ENCODE results near the gene TMEM131. TPM values are rescaled to one million over a fixed set of nuclear protein-coding genes. Genes with fewer than 3 reads are reported as not detected.

The TMEM131 gene
- total RNA-seq: 36.2 TPM

GRCh38 chr2:97995734-97996624 lies at the start of gene TMEM131:
Gene TMEM131, minus strand, starts transcription at chr2:97995948. Its CDS starts 286 bp downstream, at chr2:97995662.

GRCh38 chr2:97713296-97714083 lies 282.3 kb downstream of the TMEM131 start, which contains the start of gene ZAP70:
Gene ZAP70, plus strand, starts transcription at chr2:97713576. Its CDS starts 10,461 bp downstream, at chr2:97724037.

Small RNA genes within 50 kb of the gene (small RNA-seq; reads per million reads assigned to genes)
- gene HMGN1P36: not detected
- not detected for gene RNU7-96P

Other genes with a start within 250 kb of the TMEM131 start
- 2.8 TPM for gene VWA3B, start 91.2 kb upstream of the TMEM131 start, total RNA-seq